Small intestine (tissue), 7 donors: ENCODE results near the gene HMGN1. TPM values are rescaled to one million over a fixed set of nuclear protein-coding genes. Genes with fewer than 3 reads are reported as not detected.

Experiments
- DNase-seq, 2 donors: peaks; one replicate each; pipeline versions ENCODE4 v3.0.0 to v3.0.0-alpha.2; 2013
- FAIRE-seq: peaks from 2 replicates; lab custom pipeline; 2012; peaks lifted over from hg19 to GRCh38; lab: Jason Lieb, UNC
- H3K27ac ChIP-seq, 3 donors: one replicate each; pipeline ENCODE4 v1.5.1; 2013; ENCODE audit warnings: low read length in 2 of 3, mild to moderate bottlenecking in 2 of 3, control low read depth in 1 of 3, inconsistent platforms in 1 of 3, low read depth in 1 of 3, moderate library complexity in 1 of 3
- H3K27me3 ChIP-seq, 3 donors: one replicate each; pipeline ENCODE4 v1.6.1; 2013; ENCODE audit warnings: low read length in 3 of 3, inconsistent platforms in 1 of 3; ENCODE audit not compliant: control insufficient read depth in 3 of 3, insufficient read depth in 3 of 3
- H3K36me3 ChIP-seq, 3 donors: one replicate each; pipeline ENCODE4 v1.6.1; 2013; ENCODE audit warnings: low read length in 3 of 3, inconsistent platforms in 1 of 3, low read depth in 1 of 3, mild to moderate bottlenecking in 1 of 3, moderate library complexity in 1 of 3; ENCODE audit not compliant: control insufficient read depth in 3 of 3, insufficient read depth in 2 of 3
- H3K4me1 ChIP-seq, 3 donors: one replicate each; pipeline ENCODE4 v1.6.1; 2013; ENCODE audit warnings: low read length in 2 of 3, inconsistent platforms in 1 of 3, low read depth in 1 of 3, mild to moderate bottlenecking in 1 of 3, moderate library complexity in 1 of 3; ENCODE audit not compliant: control insufficient read depth in 3 of 3, insufficient read depth in 2 of 3
- H3K4me3 ChIP-seq, 3 donors: one replicate each; pipeline ENCODE4 v1.5.1; 2013; ENCODE audit warnings: low read length in 3 of 3, control low read depth in 1 of 3, inconsistent platforms in 1 of 3, low read depth in 1 of 3, mild to moderate bottlenecking in 1 of 3, moderate library complexity in 1 of 3
- H3K9me3 ChIP-seq, 2 donors: one replicate each; pipeline ENCODE4 v1.6.1; 2013; ENCODE audit warnings: low read depth in 1 of 2, low read length in 1 of 2; ENCODE audit not compliant: control insufficient read depth in 2 of 2, insufficient read depth in 1 of 2
- WGBS, 3 donors: extraction: QIAGEN DNeasy Blood & Tissue Kit; methylation state at CpG; one replicate each; pipeline ENCODE4 v1.1.7; 2013; 5-methylcytosine and 5-hydroxymethylcytosine counted together
- polyA plus RNA-seq, 4 donors: library from polyadenylated mRNA; stranded (reverse) in 3 of 4; unstranded in 1 of 4; fragments of 200-250 nt in 3 of 4; fragments of 120-200 nt in 1 of 4; gene quantifications; one replicate each; pipeline versions ENCODE4 v1.2.1 to v1.2.3, GENCODE V29; 2013
- donor health status: healthy with polysubstance abuse.
- donor health status: control.
- donor health status: control.
- donor health status: Bipolar disorder and iron deficiency.
- donor health status: healthy.

HMGN1 gene
- polyA plus RNA-seq, 4 donors, result 126 to 396 (median 185) TPM

- Histone ChIP-seq H3K9me3 (no peaks in the 10 kb centered on the region), H3K27me3 (no peaks in the 10 kb centered on the region), H3K27ac (no peak overlapping the region), H3K4me3 (no peak overlapping the region), H3K36me3 (no peaks in the 10 kb centered on the region), H3K4me1 (no peaks in the 10 kb centered on the region)
- 77 to 87% (median 86%) methylated on average over 4 of the region's 4 CpGs for WGBS, 3 donors
- DNase-seq (no peak), FAIRE-seq (no peak)
Observed at GRCh38 chr21:39364949-39365348, 16.1 kb upstream of the HMGN1 start.

- no peak for FAIRE-seq
- Histone ChIP-seq H3K36me3 (no peaks in the 10 kb centered on the region), H3K9me3 (no peaks in the 10 kb centered on the region), H3K27me3 (no peaks in the 10 kb centered on the region), H3K4me1 (no peaks in the 10 kb centered on the region), H3K27ac (no peak overlapping the region), H3K4me3 (no peak overlapping the region)
- no peak for DNase-seq
- WGBS, 3 donors, result 85 to 89% (median 88%) methylated on average over 6 of the region's 6 CpGs
Observed at GRCh38 chr21:39363607-39364555, 15.0 kb upstream of the HMGN1 start.

- no peak for FAIRE-seq
- Histone ChIP-seq H3K4me1 (no peaks in the 10 kb centered on the region), H3K27me3 (no peaks in the 10 kb centered on the region), H3K9me3 (no peaks in the 10 kb centered on the region), H3K4me3 (no peak overlapping the region), H3K27ac (no peak overlapping the region), H3K36me3 (no peaks in the 10 kb centered on the region)
- whole genome bisulfite sequencing, 3 donors, result 90 to 95% (median 93%) methylated on average over 3 of the region's 3 CpGs
- DNase-seq, result no peak
Observed at GRCh38 chr21:39362733-39363132, 13.8 kb upstream of the HMGN1 start.

- H3K27ac ChIP-seq, result no peak overlapping the region
- H3K4me1 ChIP-seq, result no peaks in the 10 kb centered on the region
- H3K4me3 ChIP-seq, result no peak overlapping the region
- no peaks in the 10 kb centered on the region for H3K9me3 ChIP-seq
- WGBS, 3 donors, result 70 to 85% (median 81%) methylated on average over 4 of the region's 4 CpGs
- H3K36me3 ChIP-seq, result no peaks in the 10 kb centered on the region
- FAIRE-seq (no peak), DNase-seq (no peak)
- no peaks in the 10 kb centered on the region for H3K27me3 ChIP-seq
Observed at GRCh38 chr21:39359382-39359781, 10.5 kb upstream of the HMGN1 start.

- H3K27ac ChIP-seq, result no peak overlapping the region
- no peaks in the 10 kb centered on the region for H3K9me3 ChIP-seq
- 72 to 79% (median 73%) methylated on average over 3 of the region's 3 CpGs for WGBS, 3 donors
- peaks cover 0 to under 1% (median 0%) of the 10 kb centered on the region in 3 donors for H3K36me3 ChIP-seq
- no peak for DNase-seq
- H3K4me1 ChIP-seq, result peaks cover 0 to 8% (median 0%) of the 10 kb centered on the region in 3 donors
- FAIRE-seq, result no peak
- no peaks in the 10 kb centered on the region for H3K27me3 ChIP-seq
- H3K4me3 ChIP-seq, result no peak overlapping the region
Observed at GRCh38 chr21:39353295-39353694, 4.4 kb upstream of the HMGN1 start.

GRCh38 chr21:39350094-39351005 lies 1.5 kb upstream of the HMGN1 start:
- Histone ChIP-seq H3K4me3 (peak overlapping the region in 2 of 3 donors; percentile 63 to 90), H3K4me1 (peaks cover 0 to 10% (median 0%) of the 10 kb centered on the region in 3 donors), H3K36me3 (peaks cover 0 to 3% (median 0%) of the 10 kb centered on the region in 3 donors), H3K27me3 (no peaks in the 10 kb centered on the region), H3K9me3 (no peaks in the 10 kb centered on the region), H3K27ac (peak overlapping the region; percentile 85 to 98 (median 91))
- FAIRE-seq (no peak), DNase-seq (peak in 1 of 2 donors; percentile 13)
- WGBS, 3 donors, result 50 to 72% (median 57%) methylated on average over 19 of the region's 19 CpGs

- WGBS, 3 donors, result 2 to 8% (median 2%) methylated on average over 39 to 56 of the region's 56 CpGs
- DNase-seq (peak; percentile 99 to 100), FAIRE-seq (no peak)
- no peaks in the 10 kb centered on the region for H3K9me3 ChIP-seq
- H3K27me3 ChIP-seq, result no peaks in the 10 kb centered on the region
- H3K4me1 ChIP-seq, result peaks cover 0 to 10% (median 0%) of the 10 kb centered on the region in 3 donors
- H3K27ac ChIP-seq, result peak overlapping the region; percentile 85 to 98 (median 91)
- H3K36me3 ChIP-seq, result peaks cover 0 to 3% (median 0%) of the 10 kb centered on the region in 3 donors
- peak overlapping the region; percentile 63 to 93 (median 90) for H3K4me3 ChIP-seq
Observed at GRCh38 chr21:39349211-39350093, 564 bp upstream of the HMGN1 start.
